OCI-LY1 (cell line): ENCODE data around the gene XYLT1.

ENCODE experiments used
- EZH2 ChIP-seq: fragments of 200-600 bp; sonication (generic), shearing (Covaris generic); IDR thresholded peaks from 2 replicates; pipeline ENCODE4 v1.8.0; 2017; ENCODE audit warnings: borderline replicate concordance, mixed run types, mild to moderate bottlenecking, antibody characterized with exemption, low read length, moderate library complexity, mixed read lengths
- TF ChIP-seq, protein P1 (sequence below): fragments of 200-600 bp; sonication (generic), shearing (Covaris generic); IDR thresholded peaks from 2 replicates; pipeline ENCODE4 v1.5.1; 2017; ENCODE audit warnings: mild to moderate bottlenecking, antibody characterized with exemption, low read length, moderate library complexity, mixed read lengths

- TF ChIP-seq, protein P1, sequence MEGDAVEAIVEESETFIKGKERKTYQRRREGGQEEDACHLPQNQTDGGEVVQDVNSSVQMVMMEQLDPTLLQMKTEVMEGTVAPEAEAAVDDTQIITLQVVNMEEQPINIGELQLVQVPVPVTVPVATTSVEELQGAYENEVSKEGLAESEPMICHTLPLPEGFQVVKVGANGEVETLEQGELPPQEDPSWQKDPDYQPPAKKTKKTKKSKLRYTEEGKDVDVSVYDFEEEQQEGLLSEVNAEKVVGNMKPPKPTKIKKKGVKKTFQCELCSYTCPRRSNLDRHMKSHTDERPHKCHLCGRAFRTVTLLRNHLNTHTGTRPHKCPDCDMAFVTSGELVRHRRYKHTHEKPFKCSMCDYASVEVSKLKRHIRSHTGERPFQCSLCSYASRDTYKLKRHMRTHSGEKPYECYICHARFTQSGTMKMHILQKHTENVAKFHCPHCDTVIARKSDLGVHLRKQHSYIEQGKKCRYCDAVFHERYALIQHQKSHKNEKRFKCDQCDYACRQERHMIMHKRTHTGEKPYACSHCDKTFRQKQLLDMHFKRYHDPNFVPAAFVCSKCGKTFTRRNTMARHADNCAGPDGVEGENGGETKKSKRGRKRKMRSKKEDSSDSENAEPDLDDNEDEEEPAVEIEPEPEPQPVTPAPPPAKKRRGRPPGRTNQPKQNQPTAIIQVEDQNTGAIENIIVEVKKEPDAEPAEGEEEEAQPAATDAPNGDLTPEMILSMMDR = no peak
- no peak for TF ChIP-seq EZH2
Measured at GRCh38 chr16:17301184-17301583, 169.6 kb downstream of the XYLT1 start.
